ENCODE measurements around the gene XRCC3.

XRCC3 gene

DNA sequence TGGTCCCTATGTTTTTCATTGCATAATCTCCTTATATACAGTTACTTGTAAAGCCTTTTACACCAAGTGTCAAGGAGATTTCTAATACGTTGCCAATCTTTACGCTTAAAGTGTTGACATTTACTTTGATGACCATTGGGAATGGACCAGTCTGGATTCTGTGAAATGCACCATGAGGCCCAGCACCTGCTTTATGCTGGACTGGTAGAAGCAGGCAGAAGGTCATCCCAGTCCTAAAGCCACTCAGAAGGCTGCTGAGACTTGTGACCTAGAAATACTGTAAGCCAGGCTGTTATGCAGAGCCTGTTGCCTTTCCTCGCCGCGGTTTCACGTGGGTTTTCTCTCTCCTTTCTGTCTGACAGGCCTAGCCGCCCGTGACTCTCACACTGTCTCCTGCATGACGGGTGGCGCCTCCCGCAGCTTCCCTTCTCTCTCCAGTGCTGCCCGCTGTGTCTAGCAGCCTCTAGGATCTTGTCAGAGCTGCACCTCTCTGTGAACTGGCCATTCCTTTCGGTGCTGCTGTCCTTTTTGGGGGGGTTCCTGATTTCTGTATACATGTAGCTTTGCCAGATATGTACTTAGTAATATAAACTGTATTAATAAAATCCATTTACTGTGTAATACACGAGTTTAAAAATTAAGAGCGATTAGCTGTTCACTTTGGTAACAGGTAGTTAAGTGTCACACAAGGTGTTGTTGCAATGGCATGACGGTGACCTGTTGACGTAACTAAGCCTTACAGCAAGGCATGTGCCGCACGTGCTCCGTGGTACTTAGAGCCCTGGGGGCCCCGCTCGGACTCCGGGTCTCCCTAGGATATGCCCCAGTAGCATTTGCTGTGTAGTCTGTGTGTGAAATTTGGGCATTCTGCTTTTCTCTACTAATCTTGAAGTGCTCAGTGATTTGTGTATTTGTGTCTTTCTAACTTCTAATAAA is 29.7 kb downstream of the XRCC3 start:
- ChIA-PET CTCF (no interaction called here), POLR2A (no interaction called here)
- DNase-seq (ENCODE audit: extremely low spot score) = no peak
- TF ChIP-seq NFRKB (IDR thresholded peaks at IDR 0.05) (no peak), BHLHE40 (IDR thresholded peaks at IDR 0.05; ENCODE audit: borderline replicate concordance) (no peak), L3MBTL2 (conservative IDR thresholded peaks at IDR 0.05) (no peak)

DNA sequence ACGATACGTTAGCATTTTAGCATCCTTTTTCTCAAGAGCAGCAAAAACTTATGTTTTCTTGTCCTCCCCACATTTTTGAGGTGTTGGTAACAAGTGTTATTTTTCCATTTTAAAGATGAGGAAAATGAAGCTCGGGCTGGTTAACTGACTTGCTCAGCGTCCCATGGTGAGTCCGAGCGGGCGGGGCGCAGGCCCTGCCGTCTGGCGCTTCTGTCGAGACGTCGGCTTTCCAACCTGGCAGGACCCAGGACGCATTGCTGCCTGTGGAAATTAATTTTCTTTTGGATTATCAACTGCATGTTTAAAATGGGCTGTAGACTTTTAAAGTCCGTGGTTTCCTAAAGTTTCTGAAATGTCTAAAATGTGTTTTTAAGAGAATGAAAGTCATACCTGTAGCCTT is 30.4 kb downstream of the XRCC3 start:
- TF ChIP-seq TARDBP (IDR thresholded peaks at IDR 0.05) = no peak
- TF ChIP-seq NFRKB (IDR thresholded peaks at IDR 0.05) = no peak
- no peak for TF ChIP-seq BHLHE40 (IDR thresholded peaks at IDR 0.05; ENCODE audit: borderline replicate concordance)
- TF ChIP-seq SP1 (IDR thresholded peaks at IDR 0.05) = no peak
- no peak for TF ChIP-seq ZNF384 (IDR thresholded peaks at IDR 0.05)
- TF ChIP-seq, protein P1, sequence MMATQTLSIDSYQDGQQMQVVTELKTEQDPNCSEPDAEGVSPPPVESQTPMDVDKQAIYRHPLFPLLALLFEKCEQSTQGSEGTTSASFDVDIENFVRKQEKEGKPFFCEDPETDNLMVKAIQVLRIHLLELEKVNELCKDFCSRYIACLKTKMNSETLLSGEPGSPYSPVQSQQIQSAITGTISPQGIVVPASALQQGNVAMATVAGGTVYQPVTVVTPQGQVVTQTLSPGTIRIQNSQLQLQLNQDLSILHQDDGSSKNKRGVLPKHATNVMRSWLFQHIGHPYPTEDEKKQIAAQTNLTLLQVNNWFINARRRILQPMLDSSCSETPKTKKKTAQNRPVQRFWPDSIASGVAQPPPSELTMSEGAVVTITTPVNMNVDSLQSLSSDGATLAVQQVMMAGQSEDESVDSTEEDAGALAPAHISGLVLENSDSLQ (IDR thresholded peaks at IDR 0.05) = no peak
- TF ChIP-seq CTBP1 (IDR thresholded peaks at IDR 0.05; ENCODE audit: borderline replicate concordance) = no peak
- no peak for TF ChIP-seq SUZ12 (IDR thresholded peaks at IDR 0.05)
- TF ChIP-seq ARNT (IDR thresholded peaks at IDR 0.05) = no peak
- CTCF ChIA-PET = no interaction called here
- no peak for DNase-seq (ENCODE audit: extremely low spot score)
- POLR2A ChIA-PET = no interaction called here

DNA sequence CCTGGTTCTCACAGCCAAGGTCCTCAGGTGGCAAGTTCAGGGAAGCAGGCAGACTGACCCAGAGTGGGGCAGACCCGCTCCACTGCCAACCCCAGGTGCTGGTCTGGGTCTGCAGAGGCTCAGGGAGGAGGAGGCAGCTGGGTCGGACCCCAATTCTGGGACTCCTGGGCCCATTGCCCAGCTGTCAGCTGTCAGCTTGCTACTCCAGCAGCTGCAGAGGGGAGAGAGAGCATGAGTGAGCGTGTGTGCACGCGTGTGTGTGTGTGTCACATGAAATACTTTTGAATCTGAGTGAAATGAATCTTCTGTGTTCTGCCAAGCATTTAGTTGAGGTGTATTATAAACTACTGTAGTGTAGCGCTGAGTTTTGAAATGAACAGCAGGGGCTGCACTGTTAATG is 30.8 kb downstream of the XRCC3 start:
- CTCF ChIA-PET = no interaction called here
- no peak for DNase-seq (ENCODE audit: extremely low spot score)
- TF ChIP-seq SUZ12 (IDR thresholded peaks at IDR 0.05) (no peak), TARDBP (IDR thresholded peaks at IDR 0.05) (no peak), FOXK2 (IDR thresholded peaks at IDR 0.05) (no peak), L3MBTL2 (conservative IDR thresholded peaks at IDR 0.05) (no peak), BHLHE40 (IDR thresholded peaks at IDR 0.05; ENCODE audit: borderline replicate concordance) (no peak)
- POLR2A ChIA-PET = no interaction called here

DNA sequence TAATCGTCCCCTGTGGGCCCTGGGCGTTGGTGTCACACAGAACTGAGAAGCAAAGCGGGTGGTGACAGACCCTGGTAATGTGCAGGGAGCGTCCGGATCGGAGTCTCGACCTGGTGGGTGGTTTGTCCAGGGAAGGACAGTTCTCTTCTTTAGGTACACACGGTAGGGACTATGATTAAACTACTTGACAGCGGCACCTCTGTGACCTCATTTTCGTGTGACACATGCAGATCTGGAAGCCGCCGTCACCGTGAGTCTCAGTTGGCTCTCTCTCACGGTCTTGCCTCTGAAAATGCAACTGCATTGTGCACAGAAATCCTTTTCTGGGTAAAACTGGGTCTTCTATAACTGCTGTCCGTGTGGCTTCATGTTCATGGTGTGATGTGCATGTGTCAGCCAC is 32.1 kb downstream of the XRCC3 start:
- DNase-seq (ENCODE audit: extremely low spot score) = no peak
- TF ChIP-seq ARNT (IDR thresholded peaks at IDR 0.05) = no peak
- TF ChIP-seq CTBP1 (IDR thresholded peaks at IDR 0.05; ENCODE audit: borderline replicate concordance) = no peak
- TF ChIP-seq HDGF (IDR thresholded peaks at IDR 0.05; ENCODE audit: borderline replicate concordance) = no peak
- TF ChIP-seq TARDBP (IDR thresholded peaks at IDR 0.05) = no peak
- TF ChIP-seq, protein P1 (IDR thresholded peaks at IDR 0.05) = no peak
- TF ChIP-seq SP1 (IDR thresholded peaks at IDR 0.05) = no peak
- no peak for TF ChIP-seq SUZ12 (IDR thresholded peaks at IDR 0.05)
- no peak for TF ChIP-seq LEF1 (IDR thresholded peaks at IDR 0.05; ENCODE audit: borderline replicate concordance)
- ChIA-PET CTCF (no interaction called here), POLR2A (no interaction called here)

DNA sequence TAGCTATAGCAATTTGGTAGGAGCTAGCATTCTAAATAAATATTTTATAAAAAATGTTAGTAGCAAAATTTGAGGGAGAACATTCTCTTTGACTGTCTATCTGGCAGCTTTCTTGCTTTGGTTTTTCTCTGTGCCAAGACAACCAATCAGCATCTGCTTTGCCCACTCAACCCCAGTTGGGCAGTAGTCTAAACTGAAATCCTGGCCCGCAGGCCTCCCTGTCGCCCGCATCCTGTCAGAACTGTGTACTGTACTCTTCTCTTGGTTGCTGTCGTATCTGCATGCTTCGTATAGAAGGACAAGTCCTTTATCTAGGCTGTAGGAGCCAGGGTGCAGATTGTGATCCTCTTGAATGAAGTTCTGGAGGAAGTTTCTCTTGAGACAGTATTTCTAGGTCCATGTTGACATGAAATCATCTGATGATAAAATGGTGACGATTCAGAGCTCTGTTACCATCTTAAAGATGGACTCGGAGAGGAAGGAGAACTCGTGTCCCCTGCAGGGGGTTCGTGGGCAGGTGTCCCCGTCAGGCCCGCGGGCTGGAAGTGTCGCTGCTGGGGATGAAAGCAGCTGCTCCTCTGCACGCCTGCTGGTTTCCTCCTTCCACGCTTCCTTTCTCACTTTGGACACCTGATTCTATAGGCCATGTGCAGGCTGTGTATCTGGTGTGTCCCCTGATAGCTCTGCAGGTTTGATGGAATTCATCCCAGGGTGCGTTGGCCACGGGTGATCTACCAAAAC is 34.6 kb downstream of the XRCC3 start:
- no peak for DNase-seq (ENCODE audit: extremely low spot score)
- TF ChIP-seq TARDBP (IDR thresholded peaks at IDR 0.05) (no peak), L3MBTL2 (conservative IDR thresholded peaks at IDR 0.05) (no peak), ZNF384 (IDR thresholded peaks at IDR 0.05) (no peak), ARNT (IDR thresholded peaks at IDR 0.05) (no peak), CTBP1 (IDR thresholded peaks at IDR 0.05; ENCODE audit: borderline replicate concordance) (no peak), FOXM1 (IDR thresholded peaks at IDR 0.05; ENCODE audit: borderline replicate concordance) (no peak), FOXK2 (IDR thresholded peaks at IDR 0.05) (no peak), NFRKB (IDR thresholded peaks at IDR 0.05) (no peak), HDGF (IDR thresholded peaks at IDR 0.05; ENCODE audit: borderline replicate concordance) (no peak), ELF4 (IDR thresholded peaks at IDR 0.05) (no peak), SP1 (IDR thresholded peaks at IDR 0.05) (no peak), SUZ12 (IDR thresholded peaks at IDR 0.05) (no peak)
- TF ChIP-seq, protein P1 (IDR thresholded peaks at IDR 0.05) = no peak
- POLR2A ChIA-PET = no interaction called here
- CTCF ChIA-PET = interaction anchor here (0.6 to 0.9 kb wide), 3 partner anchors 105 to 1008 kb away, joined by 4 to 7 read pairs (median 4); no protein-coding TSS in a partner anchor

DNA sequence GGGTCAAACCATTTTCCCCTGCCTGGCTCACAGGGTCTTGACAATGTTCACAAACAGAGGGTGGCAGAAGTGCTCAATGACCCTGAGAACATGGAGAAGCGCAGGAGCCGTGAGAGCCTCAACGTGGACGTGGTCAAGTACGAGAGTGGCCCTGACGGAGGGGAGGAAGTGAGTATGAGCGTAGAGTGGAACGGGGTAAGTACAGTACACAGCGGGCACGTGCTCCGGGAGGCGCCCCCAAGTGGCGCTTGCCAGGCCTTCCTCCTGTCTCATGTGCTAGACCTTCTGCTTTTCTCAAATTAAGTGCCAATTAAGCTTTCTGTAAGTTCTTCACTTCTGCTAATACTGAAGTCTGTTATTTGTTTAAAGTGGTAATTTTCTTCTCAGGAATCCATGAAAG is 35.9 kb downstream of the XRCC3 start:
- no peak for TF ChIP-seq SUZ12 (IDR thresholded peaks at IDR 0.05)
- no peak for TF ChIP-seq ZNF384 (IDR thresholded peaks at IDR 0.05)
- no peak for TF ChIP-seq TARDBP (IDR thresholded peaks at IDR 0.05)
- TF ChIP-seq L3MBTL2 (conservative IDR thresholded peaks at IDR 0.05) = no peak
- no peak for TF ChIP-seq FOXM1 (IDR thresholded peaks at IDR 0.05; ENCODE audit: borderline replicate concordance)
- no peak for TF ChIP-seq BHLHE40 (IDR thresholded peaks at IDR 0.05; ENCODE audit: borderline replicate concordance)
- TF ChIP-seq LEF1 (IDR thresholded peaks at IDR 0.05; ENCODE audit: borderline replicate concordance) = no peak
- TF ChIP-seq CTBP1 (IDR thresholded peaks at IDR 0.05; ENCODE audit: borderline replicate concordance) = no peak
- no peak for TF ChIP-seq ELF4 (IDR thresholded peaks at IDR 0.05)
- TF ChIP-seq HDGF (IDR thresholded peaks at IDR 0.05; ENCODE audit: borderline replicate concordance) = no peak
- TF ChIP-seq FOXK2 (IDR thresholded peaks at IDR 0.05) = no peak
- TF ChIP-seq FOXA1 (IDR thresholded peaks at IDR 0.05) = no peak
- TF ChIP-seq, protein P1 (IDR thresholded peaks at IDR 0.05) = no peak
- no peak for TF ChIP-seq ARNT (IDR thresholded peaks at IDR 0.05)
- TF ChIP-seq NFRKB (IDR thresholded peaks at IDR 0.05) = no peak
- no peak for TF ChIP-seq SP1 (IDR thresholded peaks at IDR 0.05)
- ChIA-PET CTCF (interaction anchor here (0.6 to 0.9 kb wide), 2 partner anchors 32 to 110 kb away, joined by 4 read pairs; no protein-coding TSS in a partner anchor), POLR2A (no interaction called here)
- peak; percentile 55 for DNase-seq (ENCODE audit: extremely low spot score)
